Natural killer cell treated with Interleukin-12 subunit alpha and Interleukin-12 subunit beta and Interleukin-15 and Interleukin-18, amount 100 ng/mL, for 72 hours (primary cell): ENCODE data around the gene HAVCR2. TPM values are rescaled to one million over a fixed set of nuclear protein-coding genes. Genes with fewer than 3 reads are reported as not detected.
"Not testable (repeated sequence)": the region's sequence is repeated elsewhere in the genome, so short reads cannot be mapped to it uniquely, and the experiment has no call there.

Experiments used
- ATAC-seq, 2 donors: fragments of 150-1000 bp; cut with Tn5 transposase in 1 of 2; sonication (Bioruptor Pico), chemical (Tn5 transposase) in 1 of 2; 2 replicates each; pipeline ENCODE4 v1.10.0; 2021
- DNase-seq: peaks from one replicate; pipeline ENCODE4 v3.0.0; 2022; ENCODE audit warnings: low spot score
- H3K27ac Mint-ChIP-seq, 2 donors: 1 replicate in 1 of 2; 2 replicates in 1 of 2; pipeline ENCODE4 v1.8.0; 2022; ENCODE audit warnings: mixed read lengths in 2 of 2, mild to moderate bottlenecking in 1 of 2, moderate library complexity in 1 of 2
- H3K27me3 Mint-ChIP-seq, 2 donors: 1 replicate in 1 of 2; 2 replicates in 1 of 2; pipeline ENCODE4 v1.8.0; 2022; ENCODE audit warnings: mixed read lengths in 2 of 2
- H3K36me3 Mint-ChIP-seq: one replicate; pipeline ENCODE4 v1.8.0; 2022; ENCODE audit warnings: mixed read lengths
- H3K4me1 Mint-ChIP-seq, 2 donors: 1 replicate in 1 of 2; 2 replicates in 1 of 2; pipeline ENCODE4 v1.8.0; 2022; ENCODE audit warnings: low read depth in 2 of 2, mixed read lengths in 2 of 2, mild to moderate bottlenecking in 1 of 2
- H3K4me3 Mint-ChIP-seq: one replicate; pipeline ENCODE4 v1.8.0; 2022; ENCODE audit warnings: mixed read lengths
- H3K9me3 Mint-ChIP-seq: 2 replicates; pipeline ENCODE4 v1.8.0; 2022; ENCODE audit warnings: mixed read lengths
- total RNA-seq, 2 donors: library from RNA; stranded (reverse); gene quantifications; one replicate each; pipeline ENCODE4 v1.2.3, GENCODE V29; 2022

Gene HAVCR2
- total RNA-seq, 2 donors from 2014 or later: 378 to 721 TPM

DNA sequence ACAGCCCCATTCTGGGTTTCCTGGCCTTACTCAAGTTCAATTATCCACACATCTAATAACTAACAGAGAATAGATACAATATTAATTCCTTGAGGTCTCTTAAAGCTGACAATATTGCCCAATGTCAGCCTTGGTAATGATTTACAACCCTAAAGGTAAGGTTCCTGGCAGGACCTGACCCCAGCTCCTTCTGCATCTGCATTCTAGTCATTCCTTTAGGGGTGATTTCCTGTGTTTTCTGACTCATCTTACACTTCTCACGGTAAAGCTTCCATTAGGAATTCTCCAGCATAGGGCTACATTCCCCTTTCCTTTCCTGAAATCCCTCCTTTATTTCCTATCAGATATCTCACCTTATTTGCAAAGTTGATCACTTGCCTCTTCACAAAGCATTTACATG lies 59.2 kb downstream of the HAVCR2 start:
- H3K4me1 Mint-ChIP-seq: peaks cover 22 to 24% of the 10 kb centered on the region in 2 donors
- peak overlapping the region in 1 of 2 donors; percentile 11 for H3K27ac Mint-ChIP-seq
- H3K4me3 Mint-ChIP-seq: peak overlapping the region; percentile 32
- ATAC-seq (no peak), DNase-seq (no peak)
- H3K36me3 Mint-ChIP-seq: peaks cover 43% of the 10 kb centered on the region
- H3K9me3 Mint-ChIP-seq: no peaks in the 10 kb centered on the region
- no peaks in the 10 kb centered on the region for H3K27me3 Mint-ChIP-seq

DNA sequence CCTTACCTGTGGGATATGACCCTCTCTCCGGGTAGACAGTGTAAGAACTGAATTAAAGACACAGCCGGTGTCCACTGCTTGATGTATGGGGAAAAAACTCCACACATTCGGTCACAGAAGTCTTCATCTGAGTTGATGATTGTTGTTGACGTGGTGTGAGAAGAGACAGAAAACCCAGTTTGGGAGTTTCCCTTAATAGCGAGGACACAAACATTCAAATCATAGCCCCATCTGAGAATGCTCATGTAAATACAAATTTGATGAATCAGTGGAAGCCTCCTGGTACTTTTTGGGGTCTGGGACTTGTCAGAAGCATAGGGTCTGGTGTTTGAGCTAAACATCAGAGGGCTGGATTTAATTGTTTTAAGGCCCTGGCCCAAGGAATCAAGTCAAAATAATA lies 60.9 kb downstream of the HAVCR2 start:
- H3K4me3 Mint-ChIP-seq: no peak overlapping the region
- no peaks in the 10 kb centered on the region for H3K9me3 Mint-ChIP-seq
- no peak for DNase-seq
- peaks cover 25 to 31% of the 10 kb centered on the region in 2 donors for H3K4me1 Mint-ChIP-seq
- no peak overlapping the region for H3K27ac Mint-ChIP-seq
- ATAC-seq: no peak
- peaks cover 43% of the 10 kb centered on the region for H3K36me3 Mint-ChIP-seq
- H3K27me3 Mint-ChIP-seq: no peaks in the 10 kb centered on the region

DNA sequence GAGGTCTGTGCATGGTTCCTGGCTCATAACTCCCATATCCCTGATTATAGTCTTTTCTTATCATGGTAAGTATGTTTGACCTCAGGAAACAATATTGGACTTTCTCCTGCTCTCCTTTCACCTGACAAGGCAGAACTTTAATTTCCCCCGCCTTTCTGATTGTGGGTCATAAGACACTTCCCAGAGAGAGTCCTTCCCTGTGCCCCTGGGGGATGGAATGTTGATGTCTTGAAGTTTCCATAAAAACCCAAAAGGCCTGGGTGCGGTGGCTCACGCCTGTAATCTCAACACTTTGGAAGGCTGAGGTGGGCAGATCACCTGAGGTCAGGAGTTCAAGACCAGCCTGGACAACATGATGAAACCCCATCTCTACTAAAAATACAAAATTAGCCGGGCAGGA lies 61.8 kb downstream of the HAVCR2 start:
- not testable (repeated sequence) for DNase-seq, ATAC-seq, H3K27me3 Mint-ChIP-seq, H3K9me3 Mint-ChIP-seq, H3K4me3 Mint-ChIP-seq
- H3K36me3 Mint-ChIP-seq: peaks cover 37% of the 10 kb centered on the region
- peak overlapping the region in 1 of 2 donors; percentile 58 for H3K27ac Mint-ChIP-seq
- peaks cover 25 to 31% of the 10 kb centered on the region in 2 donors for H3K4me1 Mint-ChIP-seq

DNA sequence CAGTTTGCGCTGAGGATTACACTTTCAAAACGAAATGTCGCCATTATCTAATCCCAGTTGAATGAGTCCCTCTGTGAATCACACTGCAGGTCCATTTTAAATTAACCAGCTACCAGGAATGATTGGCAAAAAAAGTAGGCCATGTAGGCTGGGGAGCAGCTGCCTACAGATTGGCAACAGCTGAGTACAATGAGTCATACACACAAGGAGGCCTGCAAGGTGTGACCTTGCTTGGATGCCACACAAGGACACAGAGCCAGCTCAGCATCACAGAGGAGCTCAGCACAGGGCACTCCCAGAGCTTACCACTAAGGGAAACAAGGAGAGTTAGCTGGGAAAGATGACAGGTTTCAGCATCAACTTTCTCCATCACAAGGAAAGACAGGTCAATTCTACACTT lies 62.8 kb downstream of the HAVCR2 start:
- no peaks in the 10 kb centered on the region for H3K9me3 Mint-ChIP-seq
- DNase-seq (no peak), ATAC-seq (peak; percentile 67 to 72)
- peaks cover 20 to 31% of the 10 kb centered on the region in 2 donors for H3K4me1 Mint-ChIP-seq
- peak overlapping the region in 1 of 2 donors; percentile 74 for H3K27ac Mint-ChIP-seq
- no peaks in the 10 kb centered on the region for H3K27me3 Mint-ChIP-seq
- H3K36me3 Mint-ChIP-seq: peaks cover 28% of the 10 kb centered on the region
- no peak overlapping the region for H3K4me3 Mint-ChIP-seq

DNA sequence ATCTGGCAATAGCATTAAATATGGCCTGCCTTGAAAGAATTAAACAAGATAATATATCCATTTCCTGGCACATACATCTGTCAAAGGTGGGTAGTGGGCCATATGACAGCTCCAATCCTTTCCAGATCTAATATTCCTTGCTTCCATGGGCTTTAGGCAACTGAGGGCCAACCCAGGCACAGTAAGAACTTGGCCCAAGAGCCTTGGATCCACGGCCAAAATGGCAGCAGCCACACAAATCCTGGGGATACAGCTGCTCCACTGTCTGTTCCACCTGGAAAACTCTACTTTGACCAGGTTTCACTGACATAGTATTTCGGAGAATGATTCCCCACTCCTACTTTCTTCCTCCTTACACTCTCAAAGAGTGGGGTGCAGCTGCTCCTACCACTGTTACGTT lies 63.2 kb downstream of the HAVCR2 start:
- Mint-ChIP-seq H3K27me3 (no peaks in the 10 kb centered on the region), H3K27ac (peak overlapping the region in 1 of 2 donors; percentile 74), H3K4me1 (peaks cover 18 to 28% of the 10 kb centered on the region in 2 donors), H3K9me3 (no peaks in the 10 kb centered on the region), H3K4me3 (no peak overlapping the region), H3K36me3 (peaks cover 24% of the 10 kb centered on the region)
- ATAC-seq: no peak
- no peak for DNase-seq

- no peaks in the 10 kb centered on the region for H3K9me3 Mint-ChIP-seq
- H3K4me1 Mint-ChIP-seq: peaks cover 23 to 30% of the 10 kb centered on the region in 2 donors
- no peak for DNase-seq
- peak overlapping the region; percentile 65 to 91 for H3K27ac Mint-ChIP-seq
- H3K36me3 Mint-ChIP-seq: peaks cover 4% of the 10 kb centered on the region
- peak overlapping the region; percentile 43 for H3K4me3 Mint-ChIP-seq
- ATAC-seq: peak; percentile 71 to 72
- H3K27me3 Mint-ChIP-seq: no peaks in the 10 kb centered on the region
These were observed 70.2 kb downstream of the HAVCR2 start for GRCh38 chr5:157038568-157039187.

Other genes starting within 250 kb of the HAVCR2 start
- gene TIMD4, start 145.8 kb downstream of the HAVCR2 start, total RNA-seq: 10 to 100 TPM in 1 of 2 donors, 1 to 10 TPM in 1; 8.6 to 13.5 TPM
- 10 to 100 TPM; 23.9 to 26.5 TPM for gene HAVCR1, start 49.9 kb downstream of the HAVCR2 start, total RNA-seq
- gene MED7, start 33.8 kb upstream of the HAVCR2 start, total RNA-seq: 10 to 100 TPM; 14.8 to 16.6 TPM
- gene GARIN3, start 57.2 kb upstream of the HAVCR2 start, total RNA-seq: not detected
- 100 to 1,000 TPM; 153 to 225 TPM for gene ITK, start 71.8 kb upstream of the HAVCR2 start, total RNA-seq
- 100 to 1,000 TPM; 282 to 424 TPM for gene CYFIP2, start 157.1 kb upstream of the HAVCR2 start, total RNA-seq